NCI-H2171 (cell line): Measurements from ENCODE around the gene SOBP.
"Not testable (repeated sequence)": the region's sequence is repeated elsewhere in the genome, so short reads cannot be mapped to it uniquely, and the experiment has no call there.

Experiments
- DNase-seq: peaks from one replicate; lab custom pipeline; 2025; lab: John Stamatoyannopoulos, UW

The SOBP gene

GRCh38 chr6:107523794-107524193 is 33.9 kb downstream of the SOBP start:
- no peak for DNase-seq

DNA sequence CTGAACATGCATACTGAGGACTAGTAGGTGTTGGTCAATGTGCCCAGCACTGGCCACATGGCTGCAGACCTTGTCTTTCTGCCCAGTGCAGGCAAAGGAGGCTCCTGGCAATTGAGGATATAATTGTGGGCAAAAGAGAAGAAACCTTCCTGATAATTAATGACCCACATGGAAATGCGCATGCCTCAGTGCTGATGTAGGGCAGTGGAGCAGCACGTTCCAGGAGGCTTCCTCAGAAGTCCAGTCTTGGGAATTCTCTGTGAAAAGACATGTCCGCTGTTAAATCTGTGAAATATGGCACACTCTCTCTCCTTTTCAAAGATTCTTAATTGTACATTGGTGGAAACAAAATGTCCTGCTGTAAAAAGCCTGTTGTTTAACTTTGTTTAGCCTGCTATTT is 34.7 kb downstream of the SOBP start:
- DNase-seq: no peak

- DNase-seq: no peak
Observed at GRCh38 chr6:107531868-107532267, 42.0 kb downstream of the SOBP start.

GRCh38 chr6:107532706-107533105 is 42.8 kb downstream of the SOBP start:
- no peak for DNase-seq

GRCh38 chr6:107533415-107534059 is 43.6 kb downstream of the SOBP start:
- DNase-seq: no peak

- DNase-seq: no peak
Observed at GRCh38 chr6:107534571-107535141, 44.7 kb downstream of the SOBP start.

- DNase-seq: no peak
Observed at GRCh38 chr6:107535626-107536025, 45.7 kb downstream of the SOBP start.

- DNase-seq: no peak
Observed at GRCh38 chr6:107536180-107536961, 46.5 kb downstream of the SOBP start.

DNA sequence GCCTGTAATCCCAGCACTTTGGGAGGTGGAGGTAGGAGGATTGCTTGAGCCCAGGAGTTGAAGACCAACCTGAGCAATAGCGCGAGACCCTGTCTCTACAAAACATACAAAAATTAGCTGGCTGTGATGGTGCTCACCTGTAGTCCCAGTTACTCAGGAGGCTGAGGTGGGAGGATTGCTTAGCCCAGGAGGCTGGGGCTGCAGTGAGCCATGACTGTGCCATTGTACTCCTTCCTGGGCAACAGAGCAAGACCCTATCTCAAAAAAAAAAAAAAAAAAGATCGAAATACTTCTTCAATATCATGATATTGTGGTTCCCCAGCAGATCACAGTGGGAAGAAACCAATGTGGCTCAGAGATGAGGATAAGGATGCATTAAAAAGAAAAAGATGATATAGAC is 47.6 kb downstream of the SOBP start:
- no peak for DNase-seq

DNA sequence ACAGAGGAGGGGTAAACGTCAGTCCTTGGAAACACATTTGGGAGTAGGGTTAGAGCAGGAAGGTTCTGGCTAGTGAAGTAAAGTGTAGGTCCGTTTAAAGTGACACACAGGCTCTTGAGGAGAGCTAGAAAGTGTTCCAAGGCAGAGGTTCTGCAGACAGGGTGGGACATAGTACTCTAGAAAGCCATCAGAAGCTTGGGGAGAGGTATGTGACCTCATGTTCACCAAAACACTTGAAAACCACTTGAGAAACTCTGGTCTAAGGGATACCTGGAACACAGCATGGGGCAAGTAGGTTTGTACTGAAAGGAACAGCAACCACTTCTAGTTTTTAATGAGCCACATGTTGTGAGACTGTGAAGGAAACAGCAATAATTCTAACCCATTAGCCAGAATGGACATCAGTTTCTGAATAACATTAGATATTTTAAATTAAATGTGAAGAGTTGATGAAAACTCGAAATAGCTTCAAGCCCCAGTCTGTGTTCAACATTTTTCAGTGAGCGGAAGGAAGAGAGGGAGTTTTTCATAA is 49.0 kb downstream of the SOBP start:
- no peak for DNase-seq

DNA sequence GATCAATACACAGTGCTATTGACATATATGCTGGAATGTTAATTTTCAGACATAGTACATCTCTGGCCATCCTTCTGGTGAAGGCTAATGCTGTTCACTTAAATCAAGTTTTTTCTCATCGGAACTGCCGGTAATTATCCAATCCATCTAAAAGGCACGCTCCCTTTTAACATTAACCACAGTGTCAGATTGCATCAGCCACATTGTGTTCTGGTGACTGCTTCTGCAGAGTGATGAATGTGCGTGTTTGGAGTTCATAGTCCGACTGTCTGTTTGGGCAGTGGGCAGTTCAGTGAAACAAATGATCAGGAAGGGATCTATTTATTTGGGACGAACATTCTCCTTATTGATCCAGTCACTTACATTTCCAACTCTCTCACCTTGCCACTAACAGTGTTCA is 49.5 kb downstream of the SOBP start:
- DNase-seq: no peak

DNA sequence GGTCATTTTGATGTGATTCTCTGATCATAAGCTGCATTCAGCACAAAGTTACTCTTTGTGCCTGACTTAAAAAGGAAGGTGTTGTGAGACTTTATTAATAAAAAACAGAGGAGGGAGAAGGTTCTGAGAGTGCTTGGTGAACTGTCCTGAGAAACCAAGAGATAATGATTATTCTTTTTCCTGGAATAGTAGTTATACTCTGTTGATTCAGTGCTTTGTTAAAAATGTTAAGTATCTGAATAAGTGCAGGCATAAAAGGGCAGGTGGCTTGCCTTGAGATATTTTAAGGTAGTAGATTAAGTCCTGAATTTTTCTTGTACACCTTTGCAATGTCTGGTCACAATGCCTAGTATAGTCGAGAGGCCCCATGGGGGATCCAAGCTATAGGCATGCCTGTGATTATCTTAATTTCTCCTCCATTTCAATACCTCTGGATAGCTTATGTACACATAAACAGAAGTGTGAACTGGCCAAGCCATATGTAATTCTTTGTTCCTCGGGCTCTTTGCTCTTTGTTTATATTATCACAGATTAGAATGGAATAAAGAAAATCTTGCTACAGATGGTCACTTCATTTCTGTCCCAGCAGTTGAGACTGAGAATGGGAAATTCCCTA is 50.0 kb downstream of the SOBP start:
- DNase-seq: no peak

DNA sequence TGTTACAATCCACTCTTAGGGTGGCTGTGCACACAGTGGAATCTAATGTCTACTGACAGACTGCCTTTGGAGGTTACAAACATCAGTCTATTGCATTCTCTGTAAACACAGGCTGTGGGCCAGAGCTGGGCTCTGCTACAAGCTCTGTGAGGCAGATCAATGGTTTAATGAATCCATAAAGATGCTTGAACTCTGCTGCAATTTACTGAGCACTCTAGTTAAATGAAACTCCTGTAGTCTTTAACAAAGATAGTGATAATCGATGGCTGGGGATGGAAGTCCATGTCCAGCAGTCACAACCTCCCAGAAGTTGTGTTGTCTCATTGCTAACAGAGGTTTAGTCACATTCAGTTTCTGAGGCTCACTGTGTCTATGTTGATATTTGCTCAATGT is 50.5 kb downstream of the SOBP start:
- DNase-seq: no peak

DNA sequence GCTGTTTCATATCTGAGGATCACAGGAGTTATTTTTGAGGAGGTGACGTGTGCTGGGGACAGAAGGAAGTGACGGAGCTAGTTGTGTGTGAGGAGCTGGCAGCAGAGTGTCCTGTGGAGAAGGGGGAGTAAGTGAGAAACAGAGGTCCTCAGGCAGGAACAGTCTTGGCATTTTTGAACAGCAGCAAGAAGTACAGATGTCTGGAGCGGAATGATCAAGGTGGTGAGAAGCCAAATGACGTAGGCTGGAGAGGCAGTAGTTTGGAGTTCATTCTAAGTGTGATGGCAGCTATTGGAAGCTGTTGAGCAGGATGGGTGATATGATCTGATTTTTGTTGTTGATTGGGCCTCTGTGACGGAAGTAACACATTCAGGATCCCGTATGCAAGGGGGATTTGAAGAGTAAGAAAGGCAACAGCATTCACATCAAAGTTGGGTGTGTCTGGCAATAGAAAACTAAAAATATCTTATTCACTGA is 52.3 kb downstream of the SOBP start:
- no peak for DNase-seq

DNA sequence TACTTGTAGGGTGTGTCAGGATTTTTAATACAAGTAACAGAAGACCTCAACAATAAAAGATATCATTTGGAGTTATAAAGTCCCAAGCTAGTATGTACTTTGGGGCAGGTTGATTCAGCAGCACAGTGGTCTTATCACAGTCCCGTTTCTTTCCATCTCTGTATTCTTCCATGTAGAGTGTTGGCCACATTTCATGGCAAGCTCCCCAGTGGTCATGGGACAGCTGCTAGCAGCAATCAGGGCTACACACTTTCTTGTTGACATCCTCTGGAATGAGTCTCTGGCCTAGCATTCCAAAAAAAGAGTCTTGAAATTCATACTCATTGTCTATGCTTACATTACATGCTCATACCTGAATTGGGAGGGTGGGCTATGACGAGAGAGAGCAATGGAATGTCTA is 53.2 kb downstream of the SOBP start:
- DNase-seq: no peak

- DNase-seq: no peak
Observed at GRCh38 chr6:107543567-107543966, 53.6 kb downstream of the SOBP start.

DNA sequence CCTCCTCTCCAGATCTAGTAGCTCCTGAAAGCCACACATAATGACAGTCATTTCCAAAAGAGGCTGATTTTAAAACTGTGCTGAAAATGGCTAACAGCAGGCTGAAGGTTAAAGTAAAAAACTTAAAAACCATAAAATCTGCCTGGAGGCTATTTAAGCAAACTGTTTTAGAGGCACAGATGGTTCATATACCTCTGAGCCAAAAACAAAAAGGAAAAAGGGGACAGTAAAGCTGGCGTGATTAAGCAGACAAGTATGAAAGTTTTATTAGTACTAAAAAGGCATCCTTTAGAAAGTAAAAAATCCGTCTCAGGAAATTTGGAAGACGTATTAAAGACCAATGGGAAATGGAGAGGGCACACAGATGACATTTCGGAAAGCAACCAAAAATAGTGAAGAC is 55.8 kb downstream of the SOBP start:
- no peak for DNase-seq

DNA sequence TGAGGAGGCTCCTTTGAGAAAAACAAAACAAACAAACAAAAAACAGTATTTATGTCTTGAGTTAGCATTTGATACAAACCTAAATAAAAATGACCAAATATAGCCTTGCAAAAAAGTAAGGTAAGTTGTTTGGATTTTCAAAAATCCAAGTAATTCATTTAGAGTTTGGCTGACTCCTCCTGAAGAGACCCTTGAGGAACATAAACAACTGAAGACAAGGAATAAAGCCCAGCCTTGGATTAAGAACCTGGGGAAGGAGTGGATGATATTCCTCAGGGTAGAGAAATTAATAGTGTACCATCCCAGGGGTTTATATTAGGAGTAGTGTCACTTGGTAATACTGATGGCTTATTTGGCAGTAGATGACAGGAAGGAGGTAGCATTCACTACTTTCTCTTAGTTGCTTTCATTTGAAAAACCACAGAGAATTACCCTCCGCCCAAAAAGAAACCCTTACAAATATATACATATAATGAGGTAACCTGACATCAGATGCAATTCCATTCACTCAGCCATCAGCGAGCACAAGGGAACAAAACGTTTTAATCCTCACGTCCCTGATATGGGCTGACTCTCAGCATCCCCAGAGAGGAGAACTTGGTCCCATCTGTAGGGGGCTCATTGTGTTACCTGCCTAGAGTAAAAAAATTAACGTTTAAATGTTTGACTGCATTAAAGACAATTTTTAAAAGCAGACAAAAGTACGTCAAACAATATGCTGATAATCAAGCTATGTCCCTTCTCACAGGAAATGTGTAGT is 57.0 kb downstream of the SOBP start:
- DNase-seq: no peak

- DNase-seq: no peak
Observed at GRCh38 chr6:107547451-107547840, 57.5 kb downstream of the SOBP start.

DNA sequence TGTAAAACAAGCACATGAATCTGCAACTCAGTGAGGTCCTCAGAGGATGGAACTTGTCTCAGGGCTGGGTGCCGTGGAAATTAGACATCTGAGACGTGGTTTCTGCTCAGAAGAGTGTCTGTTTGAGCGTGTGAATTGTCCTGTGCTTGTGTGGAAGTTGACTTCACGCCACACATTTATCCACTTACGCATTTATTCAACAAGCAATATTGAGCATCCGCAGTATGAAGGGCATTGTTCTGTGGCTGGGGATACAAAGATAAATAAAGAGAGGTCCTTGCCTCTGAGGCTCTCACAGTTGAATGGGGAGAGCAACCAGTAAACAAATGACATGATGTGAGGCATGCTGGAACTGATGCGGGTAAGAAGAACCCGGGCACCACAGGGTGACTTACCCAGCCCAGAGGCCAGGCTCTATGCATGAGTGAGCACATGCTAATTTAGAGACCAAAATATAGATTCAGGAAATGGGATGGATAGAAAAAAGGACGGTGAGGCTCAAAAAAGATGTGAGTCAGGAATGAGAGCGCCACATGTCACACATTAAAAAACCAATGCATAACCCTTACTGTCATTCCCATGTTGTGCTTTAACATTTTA is 60.4 kb downstream of the SOBP start:
- no peak for DNase-seq

DNA sequence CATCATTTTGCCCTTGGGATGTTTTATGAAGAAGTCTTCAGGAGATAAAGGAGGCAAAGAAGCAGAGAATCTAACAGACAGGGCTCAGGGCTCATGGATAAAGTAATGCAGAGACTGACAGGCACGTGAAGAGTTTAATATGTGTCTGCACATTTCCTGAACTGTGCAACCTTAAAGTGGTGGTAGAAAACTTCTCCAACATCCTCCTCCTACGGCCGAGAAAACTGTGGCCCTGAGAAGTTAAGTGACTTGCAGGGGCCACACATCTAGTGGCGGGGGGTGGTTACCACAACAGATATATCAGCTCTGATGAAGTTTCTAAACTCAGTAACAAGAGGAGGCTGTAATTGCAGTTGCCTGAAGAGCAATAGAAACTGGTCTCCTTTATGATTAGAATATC is 61.0 kb downstream of the SOBP start:
- no peak for DNase-seq

DNA sequence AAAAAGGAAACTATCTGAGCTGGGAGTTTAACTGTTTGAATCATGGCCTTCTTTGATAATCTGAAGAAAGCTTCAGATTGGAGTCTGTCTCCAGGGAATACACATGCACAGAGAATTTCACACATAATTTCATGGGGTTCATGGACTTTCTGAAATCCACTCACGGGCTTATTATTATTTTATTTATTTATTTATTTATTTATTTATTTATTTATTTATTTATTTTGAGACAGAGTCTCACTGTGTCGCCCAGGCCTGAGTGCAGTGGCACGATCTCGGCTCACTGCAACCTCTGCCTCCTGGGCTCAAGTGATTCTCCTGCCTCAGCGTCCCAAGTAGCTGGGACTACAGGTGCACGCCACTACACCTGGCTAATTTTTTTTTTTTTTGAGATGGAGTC is 63.2 kb downstream of the SOBP start:
- DNase-seq: not testable (repeated sequence)
